Mammary epithelial cell (primary cell): ENCODE results near the gene NUP210L.

ENCODE experiments used
- EZH2 ChIP-seq: IDR thresholded peaks from 2 replicates; pipeline ENCODE4 v1.6.1; 2012; ENCODE audit warnings: low read length, inconsistent platforms, borderline replicate concordance
- TF ChIP-seq, protein P1 (sequence below), 2 donors: IDR thresholded peaks in 1 of 2; conservative IDR thresholded peaks in 1 of 2; 2 replicates each; pipeline ENCODE4 v1.5.1; 2011 to 2012; ENCODE audit warnings: inconsistent platforms in 2 of 2, low read length in 2 of 2, mild to moderate bottlenecking in 2 of 2, control low read depth in 1 of 2, low read depth in 1 of 2; ENCODE audit not compliant: insufficient read depth in 1 of 2; ENCODE audit errors: extremely low read depth in 1 of 2

DNA sequence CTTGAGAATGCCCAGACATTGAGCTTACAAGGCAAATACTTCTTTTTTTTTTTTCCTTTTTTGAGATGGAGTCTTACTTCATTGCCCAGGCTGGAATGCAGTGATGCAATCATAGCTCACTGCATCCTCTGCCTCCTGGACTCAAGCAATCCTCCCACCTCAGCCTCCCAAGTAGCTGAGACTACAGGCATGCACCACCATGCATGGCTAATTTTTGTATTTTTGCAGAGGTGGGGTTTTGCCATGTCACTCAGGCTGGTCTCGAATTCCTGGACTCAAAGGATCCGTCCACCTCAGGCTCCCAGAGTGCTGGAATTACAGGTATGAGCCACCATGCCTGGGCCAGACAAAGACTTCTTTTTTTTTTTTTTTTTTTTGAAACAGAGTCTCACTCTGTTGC lies 79.1 kb downstream of the NUP210L start:
- TF ChIP-seq, protein P1, sequence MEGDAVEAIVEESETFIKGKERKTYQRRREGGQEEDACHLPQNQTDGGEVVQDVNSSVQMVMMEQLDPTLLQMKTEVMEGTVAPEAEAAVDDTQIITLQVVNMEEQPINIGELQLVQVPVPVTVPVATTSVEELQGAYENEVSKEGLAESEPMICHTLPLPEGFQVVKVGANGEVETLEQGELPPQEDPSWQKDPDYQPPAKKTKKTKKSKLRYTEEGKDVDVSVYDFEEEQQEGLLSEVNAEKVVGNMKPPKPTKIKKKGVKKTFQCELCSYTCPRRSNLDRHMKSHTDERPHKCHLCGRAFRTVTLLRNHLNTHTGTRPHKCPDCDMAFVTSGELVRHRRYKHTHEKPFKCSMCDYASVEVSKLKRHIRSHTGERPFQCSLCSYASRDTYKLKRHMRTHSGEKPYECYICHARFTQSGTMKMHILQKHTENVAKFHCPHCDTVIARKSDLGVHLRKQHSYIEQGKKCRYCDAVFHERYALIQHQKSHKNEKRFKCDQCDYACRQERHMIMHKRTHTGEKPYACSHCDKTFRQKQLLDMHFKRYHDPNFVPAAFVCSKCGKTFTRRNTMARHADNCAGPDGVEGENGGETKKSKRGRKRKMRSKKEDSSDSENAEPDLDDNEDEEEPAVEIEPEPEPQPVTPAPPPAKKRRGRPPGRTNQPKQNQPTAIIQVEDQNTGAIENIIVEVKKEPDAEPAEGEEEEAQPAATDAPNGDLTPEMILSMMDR (conservative IDR thresholded peaks at IDR 0.05 in 1 of 2, IDR thresholded peaks at IDR 0.05 in 1 of 2; ENCODE audit: extremely low read depth in 1 of 2, insufficient read depth in 1 of 2, low read depth in 1 of 2, low read length in 2 of 2) = no peak
- no peak for TF ChIP-seq EZH2
